IMR-90 (cell line): ENCODE results near the gene ATP7A. TPM values are rescaled to one million over a fixed set of nuclear protein-coding genes. Genes with fewer than 3 reads are reported as not detected.
A peak's percentile ranks its signal among the peaks of the same experiment; 100 is the strongest.

ENCODE experiments used
- ATAC-seq: fragments of 200-7000 bp; cut with Tn5 transposase; 2 replicates; pipeline ENCODE4 v1.9.1; 2020; ENCODE audit warnings: low read depth, mild to moderate bottlenecking, moderate library complexity
- BruUV-seq: library from RNA; stranded (reverse); fragments of 400-500 nt; replicated peaks from 2 replicates; lab custom pipeline; 2021; lab: Mats Ljungman, UMichigan
- CTCF ChIA-PET: fragments of 300-600 bp; formaldehyde crosslinking; extraction: SDS; loops from one replicate; lab custom pipeline; 2021; ENCODE audit warnings: antibody characterized with exemption; lab: Yijun Ruan, JAX
- POLR2A ChIA-PET: fragments of 300-600 bp; sonication (Branson Sonifier 250); formaldehyde crosslinking; loops from one replicate; lab custom pipeline; 2022; ENCODE audit warnings: antibody characterized with exemption; ENCODE audit not compliant: unreplicated experiment; lab: Charles Lee
- DNase-seq: peaks from one replicate; pipeline ENCODE4 v3.0.0; 2013
- H2AFZ ChIP-seq: replicated peaks from 2 replicates; pipeline ENCODE3; 2013; ENCODE audit warnings: low read length, mild to moderate bottlenecking; ENCODE audit not compliant: poor library complexity
- H2AK5ac ChIP-seq: 2 replicates; pipeline ENCODE4 v1.6.1; 2013; ENCODE audit warnings: low read depth, low read length, inconsistent platforms
- H2AK9ac ChIP-seq: replicated peaks from 2 replicates; pipeline ENCODE3; 2013; ENCODE audit warnings: mild to moderate bottlenecking, low read depth, low read length, moderate library complexity; ENCODE audit not compliant: poor library complexity
- H2BK120ac ChIP-seq: 2 replicates; pipeline ENCODE4 v1.6.1; 2013; ENCODE audit warnings: low read depth, low read length, inconsistent platforms
- H2BK15ac ChIP-seq: 3 replicates; pipeline ENCODE4 v1.6.1; 2013; ENCODE audit warnings: low read depth, low read length, inconsistent platforms
- H2BK20ac ChIP-seq: 2 replicates; pipeline ENCODE4 v1.6.1; 2013; ENCODE audit warnings: low read depth, mild to moderate bottlenecking, inconsistent platforms, low read length, moderate library complexity
- H2BK5ac ChIP-seq: 2 replicates; pipeline ENCODE4 v1.6.1; 2013; ENCODE audit warnings: mild to moderate bottlenecking, low read depth, low read length, inconsistent platforms; ENCODE audit not compliant: poor library complexity, severe bottlenecking
- H3K14ac ChIP-seq: replicated peaks from 2 replicates; pipeline ENCODE4 v1.6.1; 2013; ENCODE audit warnings: low read depth, low read length, inconsistent platforms
- H3K18ac ChIP-seq: 2 replicates; pipeline ENCODE4 v1.6.1; 2013; ENCODE audit warnings: low read depth, low read length, control low read depth
- H3K23ac ChIP-seq: 2 replicates; pipeline ENCODE4 v1.6.1; 2013; ENCODE audit warnings: low read depth, low read length, inconsistent platforms
- H3K27ac ChIP-seq: 2 replicates; pipeline ENCODE4 v1.5.1; 2013; ENCODE audit warnings: mild to moderate bottlenecking, control low read depth, low read length; ENCODE audit not compliant: insufficient read depth
- H3K27me3 ChIP-seq: 2 replicates; pipeline ENCODE4 v1.6.1; 2013; ENCODE audit warnings: low read length; ENCODE audit not compliant: control insufficient read depth, insufficient read depth
- H3K36me3 ChIP-seq: 2 replicates; pipeline ENCODE4 v1.6.1; 2013; ENCODE audit warnings: low read length, mixed read lengths; ENCODE audit not compliant: control insufficient read depth, insufficient read depth
- H3K4ac ChIP-seq: 2 replicates; pipeline ENCODE4 v1.6.1; 2013; ENCODE audit warnings: low read depth, low read length, inconsistent platforms
- H3K4me1 ChIP-seq: 2 replicates; pipeline ENCODE4 v1.6.1; 2013; ENCODE audit warnings: low read length, mixed read lengths; ENCODE audit not compliant: control insufficient read depth, insufficient read depth
- H3K4me2 ChIP-seq: 2 replicates; pipeline ENCODE4 v1.6.1; 2013; ENCODE audit warnings: low read depth, mild to moderate bottlenecking, control low read depth, low read length, moderate library complexity
- H3K4me3 ChIP-seq: 2 replicates; pipeline ENCODE4 v1.5.1; 2013; ENCODE audit warnings: low read depth, mild to moderate bottlenecking, control low read depth, low read length, moderate library complexity; ENCODE audit not compliant: insufficient read depth
- H3K56ac ChIP-seq: 2 replicates; pipeline ENCODE4 v1.6.1; 2013; ENCODE audit warnings: low read length, inconsistent platforms; ENCODE audit not compliant: insufficient read depth; ENCODE audit errors: extremely low read depth
- H3K79me1 ChIP-seq, 2 experiments: 2 replicates each; pipeline ENCODE4 v1.6.1; 2013; ENCODE audit warnings: low read length in 2 of 2, inconsistent platforms in 1 of 2, low read depth in 1 of 2
- H3K9ac ChIP-seq: 2 replicates; pipeline ENCODE4 v1.6.1; 2013; ENCODE audit warnings: low read depth, low read length, control low read depth
- H3K9me1 ChIP-seq: 2 replicates; pipeline ENCODE4 v1.6.1; 2013; ENCODE audit warnings: low read length, inconsistent platforms; ENCODE audit not compliant: insufficient read depth
- H3K9me3 ChIP-seq: 2 replicates; pipeline ENCODE4 v1.6.1; 2013; ENCODE audit warnings: low read length; ENCODE audit not compliant: control insufficient read depth, insufficient read depth
- H4K20me1 ChIP-seq: 2 replicates; pipeline ENCODE4 v1.6.1; 2013; ENCODE audit warnings: low read length, inconsistent platforms; ENCODE audit not compliant: insufficient read depth
- H4K5ac ChIP-seq: 2 replicates; pipeline ENCODE4 v1.6.1; 2013; ENCODE audit warnings: mild to moderate bottlenecking, low read depth, low read length, control low read depth
- H4K8ac ChIP-seq, 2 experiments: 2 replicates each; pipeline ENCODE4 v1.6.1; 2013; ENCODE audit warnings: low read depth in 2 of 2, low read length in 2 of 2, control low read depth in 1 of 2, inconsistent platforms in 1 of 2
- H4K91ac ChIP-seq: 2 replicates; pipeline ENCODE4 v1.6.1; 2013; ENCODE audit warnings: low read depth, low read length, inconsistent platforms; ENCODE audit not compliant: insufficient read depth
- CHD1 ChIP-seq: IDR thresholded peaks from 2 replicates; pipeline ENCODE4 v1.6.1; 2012; ENCODE audit warnings: low read depth, low read length, improper control_type of control experiment
- FOS ChIP-seq: fragments of 150-350 bp; IDR thresholded peaks from 2 replicates; pipeline ENCODE4 v1.6.1; 2016; ENCODE audit warnings: low read depth, low read length
- MXI1 ChIP-seq: IDR thresholded peaks from 2 replicates; pipeline ENCODE4 v1.6.1; 2012; ENCODE audit warnings: low read depth, mild to moderate bottlenecking, low read length, moderate library complexity, borderline replicate concordance
- NFE2L2 ChIP-seq: fragments of 150-350 bp; IDR thresholded peaks from 2 replicates; pipeline ENCODE4 v1.6.1; 2016; ENCODE audit warnings: low read depth, mild to moderate bottlenecking, low read length
- RAD21 ChIP-seq: IDR thresholded peaks from 2 replicates; pipeline ENCODE4 v1.6.1; 2012; ENCODE audit warnings: low read length, improper control_type of control experiment
- RCOR1 ChIP-seq: IDR thresholded peaks from 2 replicates; pipeline ENCODE4 v1.6.1; 2012; ENCODE audit warnings: mild to moderate bottlenecking, low read length, improper control_type of control experiment; ENCODE audit not compliant: insufficient replicate concordance
- WGBS, 2 experiments: methylation state at CpG; one replicate each; pipeline versions ENCODE4 v1.1.5 to v1.1.7; 2013; ENCODE audit warnings: missing lambda C conversion rate in 2 of 2; ENCODE audit not compliant: insufficient read length in 1 of 2; ENCODE audit errors: extremely low coverage in 2 of 2; 5-methylcytosine and 5-hydroxymethylcytosine counted together
- dilution Hi-C: fragments of 300-500 bp; cut with HindIII; formaldehyde crosslinking; loops from one replicate; pipeline ENCODE4 v1.14.3; 2018; ENCODE audit warnings: low sequenced_read_pairs; ENCODE audit not compliant: unreplicated experiment
- in situ Hi-C: fragments of 300-500 bp; cut with MboI; formaldehyde crosslinking; loops from 3 replicates; pipeline ENCODE4 v1.14.3; 2019; ENCODE audit warnings: low sequenced_read_pairs, inconsistent platforms, mixed read lengths
- intact Hi-C: fragments of 100-400 bp; cut with micrococcal nuclease; formaldehyde crosslinking; loops from 2 replicates; pipeline ENCODE4 v1.10.0; 2022
- polyA plus RNA-seq, 3 experiments: library from polyadenylated mRNA; depleted of rRNA; stranded (reverse); fragments of >200 nt; gene quantifications; 2 replicates each; pipeline ENCODE4 v1.2.3, GENCODE V29; 2012; ENCODE audit warnings: low replicate concordance in 1 of 3
- total RNA-seq: library from RNA; depleted of rRNA; stranded (reverse); fragments of >200 nt; gene quantifications from 2 replicates; pipeline ENCODE4 v1.2.3, GENCODE V29; 2012

ATP7A gene
- total and polyA plus RNA-seq, 2 of the 4 experiments (the other 2 are of a cell fraction), result 4.2 to 22.4 TPM

GRCh38 chrX:77962068-77962902 lies 51.8 kb downstream of the ATP7A start:
- BruUV-seq, result no TSS peak

More at GRCh38 chrX:77962068-77962902, 51.8 kb downstream of the ATP7A start:
- Histone ChIP-seq H4K5ac (no peak overlapping the region), H3K4me1 (no peaks in the 10 kb centered on the region), H3K36me3 (no peaks in the 10 kb centered on the region), H2BK120ac (no peak overlapping the region), H2AFZ (peak overlapping the region; percentile 59), H3K18ac (no peak overlapping the region; the same call in 1 of the 2 replicates), H2BK20ac (peak overlapping the region; percentile 9; the same call in 1 of the 2 replicates), H3K4ac (no peak overlapping the region), H3K14ac (no peak overlapping the region), H3K23ac (no peak overlapping the region), H2AK9ac (no peak overlapping the region), H3K27ac (no peak overlapping the region), H4K91ac (no peak overlapping the region; the same call in none of the 2 replicates), H2AK5ac (no peak overlapping the region), H3K9me1 (no peaks in the 10 kb centered on the region), H3K9ac (no peak overlapping the region), H3K9me3 (no peaks in the 10 kb centered on the region), H3K4me3 (no peak overlapping the region), H3K4me2 (no peak overlapping the region), H3K79me1 (peaks cover 5 to 10% of the 10 kb centered on the region in 2 experiments), H2BK15ac (no peak overlapping the region), H4K8ac (no peak overlapping the region), H4K20me1 (no peaks in the 10 kb centered on the region), H3K27me3 (peaks cover 2% of the 10 kb centered on the region; the same call in 1 of the 2 replicates), H3K56ac (no peak overlapping the region), H2BK5ac (no peak overlapping the region)
- TF ChIP-seq NFE2L2 (no peak), RAD21 (no peak), FOS (no peak), MXI1 (no peak), RCOR1 (no peak), CHD1 (no peak)
- intact Hi-C loops (no loop called here), in situ Hi-C loops (no loop called here), dilution Hi-C loops (no loop called here)
- ATAC-seq (no peak), DNase-seq (peak; percentile 4)
- CTCF ChIA-PET, result no interaction called here
- POLR2A ChIA-PET, result no interaction called here
- WGBS, 2 experiments, result no CpG with 5 or more reads among the region's 13 CpGs
